Gastroesophageal sphincter (tissue), 3 donors: ENCODE measurements around the gene IZUMO3.

Experiments
- CTCF ChIP-seq, 4 experiments: fragments of 200-600 bp in 2 of 4; fragments of 450-650 bp in 2 of 4; sonication (generic) in 1 of 4; IDR thresholded peaks; one replicate each; pipeline ENCODE4 v1.5.1; 2017 to 2019; ENCODE audit warnings: antibody characterized with exemption in 4 of 4, mild to moderate bottlenecking in 2 of 4, moderate library complexity in 2 of 4
- POLR2A ChIP-seq, 2 donors: fragments of 450-650 bp; IDR thresholded peaks; one replicate each; pipeline ENCODE4 v1.6.1; 2017; ENCODE audit warnings: antibody characterized with exemption in 2 of 2, mild to moderate bottlenecking in 2 of 2, moderate library complexity in 1 of 2
- POLR2AphosphoS5 ChIP-seq: sonication (generic); formaldehyde crosslinking; IDR thresholded peaks from one replicate; pipeline ENCODE4 v1.6.1; 2017; ENCODE audit warnings: antibody characterized with exemption

- TF ChIP-seq CTCF (IDR thresholded peaks at IDR 0.05): no peak
- TF ChIP-seq POLR2A (IDR thresholded peaks at IDR 0.05): no peak
- TF ChIP-seq POLR2AphosphoS5: no peak
These were observed 44.9 kb downstream of the IZUMO3 start for GRCh38 chr9:24500761-24501160.
